Gastroesophageal sphincter (tissue), 4 donors: ENCODE results near the gene NINL. TPM values are rescaled to one million over a fixed set of nuclear protein-coding genes. Genes with fewer than 3 reads are reported as not detected.

ENCODE experiments used
- ATAC-seq: fragments of 150-250 bp; one replicate; pipeline ENCODE4 v1.9.1; 2016; ENCODE audit warnings: mild to moderate bottlenecking, moderate library complexity
- H3K27ac ChIP-seq, 4 donors: fragments of 200-600 bp; sonication (generic) in 3 of 4; 1 replicate in 3 of 4; 2 replicates in 1 of 4; pipeline ENCODE4 v1.5.1; 2016 to 2019
- H3K27me3 ChIP-seq: fragments of 200-600 bp; sonication (generic); one replicate; pipeline ENCODE4 v1.5.1; 2019
- H3K36me3 ChIP-seq, 2 donors: fragments of 200-600 bp; sonication (generic); one replicate each; pipeline ENCODE4 v1.5.1; 2019; ENCODE audit warnings: control low read depth in 1 of 2
- H3K4me1 ChIP-seq, 3 donors: fragments of 200-600 bp; sonication (generic); 1 replicate in 2 of 3; 2 replicates in 1 of 3; pipeline ENCODE4 v1.5.1; 2016 to 2019; ENCODE audit warnings: control low read depth in 2 of 3
- H3K4me3 ChIP-seq, 2 donors: fragments of 200-600 bp; sonication (generic); one replicate each; pipeline ENCODE4 v1.5.1; 2019; ENCODE audit warnings: mild to moderate bottlenecking in 1 of 2, moderate library complexity in 1 of 2
- H3K9me3 ChIP-seq, 3 donors: fragments of 200-600 bp; sonication (generic); one replicate each; pipeline ENCODE4 v1.5.1; 2017 to 2019; ENCODE audit warnings: control low read depth in 2 of 3
- EP300 ChIP-seq: sonication (generic); formaldehyde crosslinking; IDR thresholded peaks from one replicate; pipeline ENCODE4 v1.6.1; 2017; ENCODE audit warnings: antibody characterized with exemption, mild to moderate bottlenecking
- POLR2A ChIP-seq, 2 donors: fragments of 450-650 bp; IDR thresholded peaks; one replicate each; pipeline ENCODE4 v1.6.1; 2017; ENCODE audit warnings: antibody characterized with exemption in 2 of 2, mild to moderate bottlenecking in 2 of 2, moderate library complexity in 1 of 2
- POLR2AphosphoS5 ChIP-seq: sonication (generic); formaldehyde crosslinking; IDR thresholded peaks from one replicate; pipeline ENCODE4 v1.6.1; 2017; ENCODE audit warnings: antibody characterized with exemption
- WGBS, 2 donors: methylation state at CpG; one replicate each; pipeline ENCODE4 v1.1.5; 2018; ENCODE audit warnings: low coverage in 1 of 2; 5-methylcytosine and 5-hydroxymethylcytosine counted together
- total RNA-seq, 4 donors: library from RNA; depleted of rRNA; stranded (reverse); fragments of >200 nt; gene quantifications; one replicate each; pipeline ENCODE4 v1.1.0, GENCODE V29; 2016
- TF ChIP-seq, protein P1 (sequence below), 4 experiments: fragments of 200-600 bp in 2 of 4; fragments of 450-650 bp in 2 of 4; sonication (generic) in 1 of 4; IDR thresholded peaks; one replicate each; pipeline ENCODE4 v1.5.1; 2017 to 2019; ENCODE audit warnings: antibody characterized with exemption in 4 of 4, mild to moderate bottlenecking in 2 of 4, moderate library complexity in 2 of 4

NINL gene
- total RNA-seq, 4 donors from 2014 or later = 4.2 to 7.5 (median 5.8) TPM

DNA sequence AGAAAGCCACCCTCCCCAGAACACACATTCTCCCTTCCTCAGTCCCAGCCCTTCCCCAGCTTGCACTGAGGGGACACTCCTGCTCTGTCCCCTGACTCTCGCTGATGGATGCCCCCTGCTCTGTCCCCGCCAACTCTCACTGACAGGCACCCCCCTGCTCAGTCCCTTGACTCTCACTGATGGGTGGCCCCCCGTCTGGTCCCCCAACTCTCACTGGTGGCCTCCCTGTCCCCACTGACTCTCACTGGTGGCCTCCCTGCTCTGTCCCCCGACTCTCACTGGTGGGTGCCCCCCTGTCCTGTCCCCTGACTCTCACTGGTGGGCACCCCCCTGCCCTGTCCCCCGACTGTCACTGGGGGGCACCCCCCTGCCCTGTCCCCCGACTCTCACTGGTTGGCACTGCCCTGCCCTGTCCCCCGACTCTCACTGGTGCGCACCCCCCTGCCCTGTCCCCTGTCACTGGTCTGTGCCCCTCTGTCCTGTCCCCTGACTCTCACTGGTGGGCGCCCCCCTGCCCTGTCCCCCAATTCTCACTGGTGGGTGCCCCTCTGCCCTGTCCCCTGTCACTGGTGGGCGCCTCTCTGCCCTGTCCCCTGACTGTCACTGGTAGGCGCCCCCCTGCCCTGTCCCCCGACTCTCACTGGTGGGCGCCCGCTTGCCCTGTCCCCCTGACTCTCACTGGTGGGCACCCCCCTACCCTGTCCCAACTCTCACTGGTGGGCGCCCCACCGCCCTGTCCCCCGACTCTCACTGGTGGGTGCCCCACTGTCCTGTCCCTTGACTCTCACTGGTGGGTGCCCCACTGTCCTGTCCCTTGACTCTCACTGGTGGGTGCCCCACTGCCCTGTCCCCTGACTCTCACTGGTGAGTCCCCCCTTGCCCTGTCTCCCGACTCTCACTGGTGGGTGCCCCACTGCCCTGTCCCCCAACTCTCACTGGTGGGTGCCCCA lies 116.9 kb downstream of the NINL start:
- Histone ChIP-seq H3K27ac (no peak overlapping the region), H3K36me3 (peaks cover 0 to 75% of the 10 kb centered on the region in 2 donors), H3K27me3 (no peaks in the 10 kb centered on the region), H3K4me3 (no peak overlapping the region), H3K9me3 (no peaks in the 10 kb centered on the region), H3K4me1 (no peaks in the 10 kb centered on the region)
- ATAC-seq = no peak
- TF ChIP-seq EP300 (no peak), POLR2AphosphoS5 (no peak), POLR2A (IDR thresholded peaks at IDR 0.05) (no peak)
- TF ChIP-seq, protein P1, sequence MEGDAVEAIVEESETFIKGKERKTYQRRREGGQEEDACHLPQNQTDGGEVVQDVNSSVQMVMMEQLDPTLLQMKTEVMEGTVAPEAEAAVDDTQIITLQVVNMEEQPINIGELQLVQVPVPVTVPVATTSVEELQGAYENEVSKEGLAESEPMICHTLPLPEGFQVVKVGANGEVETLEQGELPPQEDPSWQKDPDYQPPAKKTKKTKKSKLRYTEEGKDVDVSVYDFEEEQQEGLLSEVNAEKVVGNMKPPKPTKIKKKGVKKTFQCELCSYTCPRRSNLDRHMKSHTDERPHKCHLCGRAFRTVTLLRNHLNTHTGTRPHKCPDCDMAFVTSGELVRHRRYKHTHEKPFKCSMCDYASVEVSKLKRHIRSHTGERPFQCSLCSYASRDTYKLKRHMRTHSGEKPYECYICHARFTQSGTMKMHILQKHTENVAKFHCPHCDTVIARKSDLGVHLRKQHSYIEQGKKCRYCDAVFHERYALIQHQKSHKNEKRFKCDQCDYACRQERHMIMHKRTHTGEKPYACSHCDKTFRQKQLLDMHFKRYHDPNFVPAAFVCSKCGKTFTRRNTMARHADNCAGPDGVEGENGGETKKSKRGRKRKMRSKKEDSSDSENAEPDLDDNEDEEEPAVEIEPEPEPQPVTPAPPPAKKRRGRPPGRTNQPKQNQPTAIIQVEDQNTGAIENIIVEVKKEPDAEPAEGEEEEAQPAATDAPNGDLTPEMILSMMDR (IDR thresholded peaks at IDR 0.05) = no peak
- WGBS, 2 donors = 94 to 100% methylated on average over 2 to 7 of the region's 18 CpGs

DNA sequence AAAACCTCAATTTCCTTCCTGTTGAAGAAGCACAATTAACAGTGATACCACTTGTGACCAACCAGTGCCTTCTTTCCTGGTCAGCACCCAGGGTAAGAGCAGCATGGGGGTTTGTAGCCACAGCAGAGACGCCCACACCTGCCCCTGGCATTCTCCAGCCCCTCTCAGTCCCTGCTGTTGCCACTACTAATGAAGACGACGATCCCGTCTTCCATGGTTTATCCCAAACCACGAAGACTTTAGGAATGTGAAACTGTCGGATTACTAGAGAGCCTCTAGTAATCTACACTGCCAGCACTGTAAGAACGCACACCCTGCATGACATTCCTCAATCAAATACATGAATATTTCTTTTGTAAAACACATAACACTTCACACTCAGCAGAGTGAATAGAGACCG lies 117.9 kb downstream of the NINL start:
- H3K9me3 ChIP-seq = no peaks in the 10 kb centered on the region
- H3K4me1 ChIP-seq = no peaks in the 10 kb centered on the region
- TF ChIP-seq POLR2AphosphoS5 (no peak), EP300 (no peak)
- 85 to 98% methylated on average over 6 to 8 of the region's 8 CpGs for WGBS, 2 donors
- no peak overlapping the region for H3K27ac ChIP-seq
- H3K27me3 ChIP-seq = no peaks in the 10 kb centered on the region
- ATAC-seq = no peak
- H3K4me3 ChIP-seq = no peak overlapping the region
- H3K36me3 ChIP-seq = peaks cover 0 to 79% of the 10 kb centered on the region in 2 donors

DNA sequence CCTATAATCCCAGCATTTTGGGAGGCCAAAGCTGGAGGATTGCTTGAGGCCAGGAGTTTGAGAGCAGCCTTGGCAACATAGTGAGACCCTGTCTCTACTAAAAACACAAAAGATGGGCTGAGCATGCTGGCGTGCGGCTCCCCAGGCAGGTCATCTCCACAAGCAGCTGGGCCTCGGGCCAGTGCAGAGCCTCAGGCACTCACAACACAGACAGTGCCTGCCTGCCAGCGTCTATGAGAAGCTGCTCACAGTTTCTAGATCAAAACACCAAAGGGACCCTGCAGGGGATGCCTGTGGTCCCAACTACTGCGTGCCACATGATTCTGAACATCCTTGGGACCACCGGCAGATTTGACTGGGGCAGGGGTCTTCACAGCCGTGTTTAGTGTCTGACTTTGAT lies 118.5 kb downstream of the NINL start:
- Histone ChIP-seq H3K27ac (no peak overlapping the region), H3K4me1 (no peaks in the 10 kb centered on the region), H3K9me3 (no peaks in the 10 kb centered on the region), H3K27me3 (no peaks in the 10 kb centered on the region), H3K36me3 (peaks cover 0 to 85% of the 10 kb centered on the region in 2 donors), H3K4me3 (no peak overlapping the region)
- no peak for ATAC-seq
- WGBS, 2 donors = 83 to 95% methylated on average over 1 to 2 of the region's 7 CpGs
- TF ChIP-seq POLR2A (IDR thresholded peaks at IDR 0.05) (no peak), EP300 (no peak), POLR2AphosphoS5 (no peak)
- TF ChIP-seq, protein P1 (IDR thresholded peaks at IDR 0.05) = no peak

DNA sequence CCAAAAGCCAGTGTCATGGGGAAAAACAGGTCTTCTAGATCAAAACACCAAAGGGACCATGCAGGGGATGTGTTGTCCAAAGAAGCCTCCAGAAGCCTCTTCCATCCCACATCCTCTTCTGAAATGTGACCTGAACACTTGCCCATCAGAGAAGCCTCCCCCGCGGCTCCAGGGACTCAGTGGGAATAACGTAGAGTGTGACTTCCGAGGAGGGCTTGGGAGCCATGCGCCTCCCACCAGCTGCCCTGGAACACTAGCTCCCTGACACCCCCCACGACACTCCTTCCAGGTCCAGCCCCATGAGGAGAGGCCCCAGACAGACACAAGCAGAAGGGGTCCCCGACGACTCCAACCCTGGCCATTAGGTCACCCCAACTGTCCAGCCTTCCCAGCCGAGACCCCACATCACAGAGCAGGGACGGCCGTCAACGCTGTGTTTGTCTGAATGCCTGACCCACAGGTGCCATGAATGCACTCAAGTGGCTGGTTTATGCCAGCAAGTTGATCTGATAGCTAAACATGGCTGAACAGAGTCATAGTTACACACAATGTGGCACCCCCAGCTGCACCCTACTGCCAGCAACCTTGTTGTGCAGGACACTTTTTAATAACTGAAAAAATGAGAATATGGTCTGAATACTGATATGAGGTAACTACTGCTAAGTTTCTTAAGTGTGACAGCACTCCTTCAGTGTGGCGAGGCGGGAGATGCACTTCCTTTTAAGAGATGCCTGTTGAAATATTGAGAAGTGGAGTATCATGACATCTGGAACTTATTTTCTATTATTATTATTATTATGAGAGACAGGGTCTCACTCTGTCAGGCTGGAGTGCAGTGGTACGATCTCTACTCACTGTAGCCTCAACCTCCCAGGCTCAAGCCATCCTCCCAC lies 119.8 kb downstream of the NINL start:
- H3K36me3 ChIP-seq = peaks cover 0 to 85% of the 10 kb centered on the region in 2 donors
- ATAC-seq = no peak
- WGBS, 2 donors = 92 to 100% methylated on average over 1 to 5 of the region's 15 CpGs

More for the DNA sequence above, 119.8 kb downstream of the NINL start:
- no peak overlapping the region for H3K4me3 ChIP-seq
- H3K27me3 ChIP-seq = no peaks in the 10 kb centered on the region
- H3K4me1 ChIP-seq = no peaks in the 10 kb centered on the region
- TF ChIP-seq, protein P1 (IDR thresholded peaks at IDR 0.05) = no peak
- TF ChIP-seq EP300 = no peak
- no peak for TF ChIP-seq POLR2A (IDR thresholded peaks at IDR 0.05)
- no peak overlapping the region for H3K27ac ChIP-seq
- H3K9me3 ChIP-seq = no peaks in the 10 kb centered on the region
